Measurements from ENCODE around the gene DDO.
"Not testable (repeated sequence)": the region's sequence is repeated elsewhere in the genome, so short reads cannot be mapped to it uniquely, and the experiment has no call there.

Gene DDO

DNA sequence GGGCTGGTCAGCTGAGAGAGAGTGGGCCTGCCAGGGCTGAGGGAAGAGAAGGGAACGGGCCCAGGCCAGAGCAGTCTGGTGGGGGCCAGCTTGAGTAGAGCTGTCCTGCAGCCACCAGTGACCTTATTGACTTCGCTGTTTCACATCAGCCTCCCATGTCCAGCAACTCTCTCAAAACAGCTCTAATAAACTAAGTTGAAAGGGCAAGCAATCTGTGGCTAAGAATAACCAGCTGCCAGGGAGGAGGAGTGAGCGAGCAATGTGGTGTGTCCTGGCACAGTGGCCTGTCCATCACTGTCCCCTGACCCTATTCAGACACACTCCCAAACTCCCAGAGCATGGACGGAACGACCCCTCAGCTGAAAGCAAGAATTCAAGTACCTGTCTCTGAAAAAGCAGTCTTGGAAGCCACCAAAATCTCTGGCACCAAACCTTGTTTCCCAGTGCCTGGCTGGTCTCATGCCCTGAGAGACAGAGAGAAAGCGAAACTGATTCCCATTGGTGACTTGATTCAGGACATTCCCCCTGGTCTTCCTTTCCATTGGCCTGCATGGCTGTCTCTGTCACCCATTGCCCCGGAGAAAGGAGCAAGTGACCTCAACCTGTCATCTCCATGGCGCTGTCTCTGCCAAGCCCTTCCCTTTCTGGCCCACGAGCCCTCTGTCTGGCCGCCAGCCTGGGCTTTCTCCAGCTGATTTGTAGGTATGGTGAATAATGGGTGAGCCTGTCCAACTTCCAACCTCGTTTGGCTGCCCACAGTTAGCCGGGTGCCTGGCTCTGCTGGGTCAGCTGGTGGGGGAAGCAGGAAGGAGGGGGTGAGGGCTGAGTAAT is at the start of gene DDO:
TSS of gene DDO (minus strand) at position 490 of the 831 bp plus-strand sequence. CDS start 2,113 bp downstream, outside the sequence.
- ATAC-seq, result no peak
- H3K27ac Mint-ChIP-seq, result no peak within 1 kb of the TSS
- no peak within 1 kb of the TSS for H3K4me3 Mint-ChIP-seq
- H3K4me1 Mint-ChIP-seq, result peaks cover 5% of the 10 kb centered on the region
- peaks cover 14% of the 10 kb centered on the region for H3K27me3 Mint-ChIP-seq
- no peaks in the 10 kb centered on the region for H3K36me3 Mint-ChIP-seq
- H3K9me3 Mint-ChIP-seq, result no peaks in the 10 kb centered on the region

- peaks cover 9% of the 10 kb centered on the region for H3K36me3 Mint-ChIP-seq
- ATAC-seq, result no peak
- H3K27me3 Mint-ChIP-seq, result peaks cover 37% of the 10 kb centered on the region
- no peak overlapping the region for H3K4me3 Mint-ChIP-seq
- H3K27ac Mint-ChIP-seq, result no peak overlapping the region
- no peaks in the 10 kb centered on the region for H3K4me1 Mint-ChIP-seq
- H3K9me3 Mint-ChIP-seq, result peaks cover 23% of the 10 kb centered on the region
These were observed 47.6 kb upstream of the DDO start for GRCh38 chr6:110462884-110463481.

GRCh38 chr6:110461376-110461775 is 46.0 kb upstream of the DDO start:
- Mint-ChIP-seq H3K9me3 (peaks cover 23% of the 10 kb centered on the region), H3K36me3 (peaks cover 9% of the 10 kb centered on the region), H3K27ac (no peak overlapping the region), H3K27me3 (peaks cover 41% of the 10 kb centered on the region), H3K4me1 (no peaks in the 10 kb centered on the region), H3K4me3 (no peak overlapping the region)
- no peak for ATAC-seq

DNA sequence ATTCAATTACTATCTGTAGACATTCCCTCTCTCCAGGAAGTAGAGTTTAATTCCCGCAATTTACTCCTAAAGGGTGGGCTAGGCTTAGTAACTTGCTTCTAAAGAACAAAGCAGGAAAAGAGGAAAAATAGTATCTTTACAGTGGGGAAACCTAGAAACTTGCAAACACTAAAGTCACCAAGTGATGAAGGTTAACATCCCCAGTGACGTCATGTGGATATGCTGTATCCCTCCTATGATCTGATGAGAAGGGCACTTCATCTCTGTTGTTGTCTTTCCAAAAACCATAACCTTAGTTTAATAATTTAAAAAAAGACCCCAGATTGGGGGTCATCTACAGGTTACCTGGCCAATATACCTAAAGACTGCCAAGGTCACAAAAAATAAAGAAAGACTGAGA is 43.8 kb upstream of the DDO start:
- peaks cover 14% of the 10 kb centered on the region for H3K9me3 Mint-ChIP-seq

GRCh38 chr6:110458476-110458875 is 43.1 kb upstream of the DDO start:
- no peak for ATAC-seq
- Mint-ChIP-seq H3K27ac (no peak overlapping the region), H3K4me3 (no peak overlapping the region), H3K27me3 (peaks cover 22% of the 10 kb centered on the region), H3K36me3 (peaks cover under 1% of the 10 kb centered on the region), H3K4me1 (no peaks in the 10 kb centered on the region), H3K9me3 (peaks cover 8% of the 10 kb centered on the region)

More for the DNA sequence above, 43.8 kb upstream of the DDO start:
- Mint-ChIP-seq H3K27ac (no peak overlapping the region), H3K4me1 (no peaks in the 10 kb centered on the region), H3K27me3 (peaks cover 28% of the 10 kb centered on the region), H3K4me3 (no peak overlapping the region), H3K36me3 (peaks cover 7% of the 10 kb centered on the region)
- no peak for ATAC-seq

DNA sequence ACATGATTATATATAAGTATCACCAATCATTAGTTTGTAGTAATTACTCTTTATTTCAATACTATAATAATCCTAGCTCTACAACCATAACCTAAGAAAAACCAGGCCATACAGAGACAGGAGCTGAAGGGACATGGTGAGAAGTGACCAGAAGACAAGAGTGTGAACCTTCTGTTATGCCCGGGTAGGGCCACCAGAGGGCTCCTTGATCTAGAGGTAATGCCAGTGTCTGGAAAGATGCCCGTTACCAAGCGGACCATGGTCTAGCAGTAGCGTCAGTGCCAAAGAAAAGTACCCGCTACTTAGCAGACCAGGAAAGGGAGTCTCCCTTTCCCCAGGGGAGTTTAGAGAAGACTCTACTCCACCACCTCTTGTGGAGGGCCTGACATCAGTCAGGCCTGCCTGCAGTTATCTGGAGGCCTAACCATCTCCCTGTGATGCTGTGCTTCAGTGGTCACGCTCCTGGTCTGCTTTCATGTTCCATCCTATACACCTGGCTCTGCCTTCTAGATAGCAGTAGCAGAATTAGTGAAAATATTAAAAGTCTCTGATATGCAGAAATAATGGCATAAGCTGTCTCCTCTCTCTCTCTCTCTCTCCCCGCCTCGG is 42.3 kb upstream of the DDO start:
- H3K27me3 Mint-ChIP-seq, result peaks cover 19% of the 10 kb centered on the region
- not testable (repeated sequence) for H3K9me3 Mint-ChIP-seq, H3K36me3 Mint-ChIP-seq, H3K27ac Mint-ChIP-seq, ATAC-seq, H3K4me3 Mint-ChIP-seq, H3K4me1 Mint-ChIP-seq

DNA sequence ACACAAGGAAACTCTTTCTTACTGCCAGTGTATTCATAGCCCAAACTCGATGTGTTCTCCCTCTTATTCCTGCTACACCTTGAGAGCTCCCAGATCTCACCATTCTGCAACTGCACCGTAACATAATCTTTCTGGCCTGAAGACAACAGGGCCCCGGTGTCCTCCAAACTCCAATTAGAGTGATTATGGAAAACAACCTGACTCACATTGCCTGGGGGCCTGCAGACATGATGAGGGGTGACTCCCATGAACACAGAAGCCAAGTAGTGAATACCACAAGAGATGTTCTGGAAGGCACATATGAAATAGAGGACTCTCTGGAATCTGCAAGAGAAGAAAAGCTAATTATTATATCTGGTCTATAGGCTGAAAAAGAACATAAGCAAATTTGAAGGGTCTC is 41.3 kb upstream of the DDO start:
- Mint-ChIP-seq H3K4me1 (no peaks in the 10 kb centered on the region), H3K4me3 (no peak overlapping the region), H3K36me3 (no peaks in the 10 kb centered on the region), H3K9me3 (peaks cover 3% of the 10 kb centered on the region), H3K27me3 (peaks cover 19% of the 10 kb centered on the region), H3K27ac (no peak overlapping the region)
- no peak for ATAC-seq

GRCh38 chr6:110449541-110449895 is 34.1 kb upstream of the DDO start:
- ATAC-seq, result no peak
- Mint-ChIP-seq H3K9me3 (no peaks in the 10 kb centered on the region), H3K27me3 (peaks cover 8% of the 10 kb centered on the region), H3K27ac (no peak overlapping the region), H3K4me1 (no peaks in the 10 kb centered on the region), H3K4me3 (no peak overlapping the region), H3K36me3 (no peaks in the 10 kb centered on the region)

GRCh38 chr6:110448846-110449540 is 33.6 kb upstream of the DDO start:
- Mint-ChIP-seq H3K4me3 (no peak overlapping the region), H3K27me3 (peaks cover 8% of the 10 kb centered on the region), H3K36me3 (no peaks in the 10 kb centered on the region), H3K9me3 (no peaks in the 10 kb centered on the region), H3K27ac (no peak overlapping the region), H3K4me1 (no peaks in the 10 kb centered on the region)
- no peak for ATAC-seq

GRCh38 chr6:110447761-110448160 is 32.4 kb upstream of the DDO start:
- no peak overlapping the region for H3K27ac Mint-ChIP-seq
- H3K36me3 Mint-ChIP-seq, result no peaks in the 10 kb centered on the region
- no peak for ATAC-seq
- no peaks in the 10 kb centered on the region for H3K4me1 Mint-ChIP-seq
- no peak overlapping the region for H3K4me3 Mint-ChIP-seq
- no peaks in the 10 kb centered on the region for H3K9me3 Mint-ChIP-seq
- H3K27me3 Mint-ChIP-seq, result peaks cover 8% of the 10 kb centered on the region

- Mint-ChIP-seq H3K36me3 (no peaks in the 10 kb centered on the region), H3K27me3 (peaks cover 8% of the 10 kb centered on the region), H3K4me3 (no peak overlapping the region), H3K4me1 (no peaks in the 10 kb centered on the region), H3K9me3 (no peaks in the 10 kb centered on the region), H3K27ac (no peak overlapping the region)
- no peak for ATAC-seq
These were observed 31.0 kb upstream of the DDO start for GRCh38 chr6:110446405-110446804.

GRCh38 chr6:110440026-110440425 is 24.7 kb upstream of the DDO start:
- H3K27me3 Mint-ChIP-seq, result peaks cover 35% of the 10 kb centered on the region
- ATAC-seq, result no peak
- H3K36me3 Mint-ChIP-seq, result no peaks in the 10 kb centered on the region
- no peaks in the 10 kb centered on the region for H3K4me1 Mint-ChIP-seq
- peaks cover 2% of the 10 kb centered on the region for H3K9me3 Mint-ChIP-seq
- H3K4me3 Mint-ChIP-seq, result no peak overlapping the region
- no peak overlapping the region for H3K27ac Mint-ChIP-seq

DNA sequence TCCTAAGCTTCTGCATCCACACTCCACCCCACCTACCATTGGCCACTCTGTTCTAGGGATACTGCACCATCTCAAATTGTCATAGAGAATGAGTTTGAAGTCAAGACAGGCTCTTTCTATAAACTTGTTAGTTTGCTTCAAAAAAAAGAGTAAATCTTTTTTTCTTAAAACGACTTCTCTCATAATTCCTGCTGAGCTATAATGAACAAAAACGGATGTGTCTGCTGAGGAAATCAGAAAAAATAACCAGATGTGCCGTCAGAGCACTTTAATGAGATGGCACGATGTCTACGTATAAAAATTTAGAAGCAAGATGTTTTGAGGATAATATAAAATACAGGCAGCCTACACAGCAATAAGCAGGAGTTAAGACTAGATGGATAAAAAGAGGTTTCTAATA is 24.0 kb upstream of the DDO start:
- H3K36me3 Mint-ChIP-seq, result no peaks in the 10 kb centered on the region
- H3K4me1 Mint-ChIP-seq, result no peaks in the 10 kb centered on the region
- peaks cover 35% of the 10 kb centered on the region for H3K27me3 Mint-ChIP-seq
- H3K27ac Mint-ChIP-seq, result no peak overlapping the region
- peaks cover 3% of the 10 kb centered on the region for H3K9me3 Mint-ChIP-seq
- H3K4me3 Mint-ChIP-seq, result no peak overlapping the region
- ATAC-seq, result no peak

- H3K27me3 Mint-ChIP-seq, result peaks cover 32% of the 10 kb centered on the region
- no peak overlapping the region for H3K27ac Mint-ChIP-seq
- no peaks in the 10 kb centered on the region for H3K4me1 Mint-ChIP-seq
- no peaks in the 10 kb centered on the region for H3K36me3 Mint-ChIP-seq
- H3K9me3 Mint-ChIP-seq, result peaks cover 3% of the 10 kb centered on the region
- H3K4me3 Mint-ChIP-seq, result no peak overlapping the region
- ATAC-seq, result no peak
These were observed 19.7 kb upstream of the DDO start for GRCh38 chr6:110434961-110435602.

DNA sequence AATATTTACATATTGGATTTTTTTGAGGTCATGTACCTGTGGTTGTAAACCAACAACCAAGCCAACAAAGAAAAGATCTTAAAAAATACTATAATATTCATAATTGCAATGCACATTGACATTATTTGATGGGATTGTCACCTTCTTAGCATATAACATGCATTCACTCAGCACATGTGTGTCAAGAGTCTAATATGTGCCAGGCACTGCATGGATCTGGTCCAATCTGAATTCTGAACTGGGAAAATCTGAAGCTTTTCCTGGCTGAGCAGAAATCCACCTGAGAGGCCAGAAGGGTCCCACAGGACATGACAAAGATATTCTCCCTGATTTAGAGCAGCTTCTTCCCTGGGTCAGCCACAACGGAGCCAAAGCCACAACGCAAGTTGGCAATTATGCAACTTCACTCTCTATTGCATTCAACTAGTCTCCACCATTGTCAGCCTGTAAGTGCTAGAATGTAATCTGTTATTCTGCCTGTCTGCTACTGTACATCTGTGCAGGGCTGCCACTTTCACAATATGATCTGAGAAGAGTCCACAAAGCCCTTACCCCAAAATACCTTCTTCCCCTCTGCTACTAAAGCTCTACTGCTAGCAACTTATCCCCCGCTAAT is 17.0 kb upstream of the DDO start:
- peaks cover 3% of the 10 kb centered on the region for H3K9me3 Mint-ChIP-seq
- no peaks in the 10 kb centered on the region for H3K36me3 Mint-ChIP-seq
- H3K4me1 Mint-ChIP-seq, result no peaks in the 10 kb centered on the region
- H3K4me3 Mint-ChIP-seq, result no peak overlapping the region
- ATAC-seq, result no peak
- H3K27ac Mint-ChIP-seq, result no peak overlapping the region
- peaks cover 35% of the 10 kb centered on the region for H3K27me3 Mint-ChIP-seq

Data from stimulated activated memory B cell treated with anti-CD40 and anti-IgM and Interleukin-4, amounts not matched to agents 10 μg/mL and 1 μg/mL and 100 μg/mL, for 72 hours (primary cell).